GM11168 (cell line): ENCODE data around the gene ATAT1.
"Not testable (repeated sequence)": the region's sequence is repeated elsewhere in the genome, so short reads cannot be mapped to it uniquely, and the experiment has no call there.

Source experiments
- in situ Hi-C: fragments of 300-500 bp; cut with MboI; formaldehyde crosslinking; loops from one replicate; pipeline ENCODE4 v1.12.0; 2022; ENCODE audit warnings: low sequenced_read_pairs; ENCODE audit not compliant: unreplicated experiment

ATAT1 gene

GRCh38 chr6:30646450-30647241 is 20.0 kb downstream of the ATAT1 start, which contains the start of gene C6orf136:
C6orf136 (plus strand) TSS chr6:30647133; CDS start chr6:30647232, 99 bp downstream.
- in situ Hi-C loops, result no loop called here

GRCh38 chr6:30647242-30648116 is 20.8 kb downstream of the ATAT1 start:
- in situ Hi-C loops, result no loop called here

GRCh38 chr6:30651143-30651542 is 24.5 kb downstream of the ATAT1 start:
- in situ Hi-C loops, result no loop called here

GRCh38 chr6:30654798-30655742 is 28.4 kb downstream of the ATAT1 start:
- in situ Hi-C loops, result no loop called here

- in situ Hi-C loops, result no loop called here
Observed at GRCh38 chr6:30655743-30656094, 29.0 kb downstream of the ATAT1 start.

GRCh38 chr6:30656513-30656912 is 29.8 kb downstream of the ATAT1 start:
- in situ Hi-C loops, result no loop called here

- in situ Hi-C loops, result no loop called here
Observed at GRCh38 chr6:30657454-30657853, 30.8 kb downstream of the ATAT1 start.

GRCh38 chr6:30657922-30658321 is 31.2 kb downstream of the ATAT1 start:
- in situ Hi-C loops, result not testable (repeated sequence)

- in situ Hi-C loops, result no loop called here
Observed at GRCh38 chr6:30664994-30665767, 38.5 kb downstream of the ATAT1 start.

- in situ Hi-C loops, result not testable (repeated sequence)
Observed at GRCh38 chr6:30666300-30666699, 39.6 kb downstream of the ATAT1 start.

- in situ Hi-C loops, result loop anchor here (5.0 kb wide), 1 partner anchor 51 kb away; the partner anchor contains the start of gene TUBB
Observed at GRCh38 chr6:30670760-30671527, 44.3 kb downstream of the ATAT1 start.

- in situ Hi-C loops, result loop anchor here (5.0 kb wide), 1 partner anchor 50 kb away; the partner anchor contains the start of gene TUBB
Observed at GRCh38 chr6:30672445-30673253, 46.0 kb downstream of the ATAT1 start, which contains the start of gene DHX16. DHX16 (minus strand) TSS chr6:30673006; CDS start chr6:30672841, 165 bp downstream.

- in situ Hi-C loops, result no loop called here
Observed at GRCh38 chr6:30676660-30677285, 50.1 kb downstream of the ATAT1 start.

- in situ Hi-C loops, result no loop called here
Observed at GRCh38 chr6:30678964-30679726, 52.5 kb downstream of the ATAT1 start.

- in situ Hi-C loops, result no loop called here
Observed at GRCh38 chr6:30679765-30680535, 53.3 kb downstream of the ATAT1 start.

GRCh38 chr6:30681766-30682142 is 55.1 kb downstream of the ATAT1 start:
- in situ Hi-C loops, result no loop called here
